Effector memory CD4-positive, alpha-beta T cell (primary cell): ENCODE results near the gene NRG2.

ENCODE experiments used
- DNase-seq, 3 donors: peaks; one replicate each; pipeline ENCODE4 v3.0.0-alpha.2; 2020
- H3K27ac ChIP-seq: 2 replicates; pipeline ENCODE4 v1.7.0; 2013; ENCODE audit warnings: mild to moderate bottlenecking, low read length, moderate library complexity; ENCODE audit not compliant: insufficient read depth, poor library complexity, severe bottlenecking
- H3K27me3 ChIP-seq: replicated peaks from 2 replicates; pipeline ENCODE4 v1.7.0; 2013; ENCODE audit warnings: mild to moderate bottlenecking, low read length; ENCODE audit not compliant: insufficient read depth, control insufficient read depth, poor library complexity, severe bottlenecking
- H3K36me3 ChIP-seq: 2 replicates; pipeline ENCODE4 v1.7.0; 2013; ENCODE audit warnings: mild to moderate bottlenecking, low read length, moderate library complexity; ENCODE audit not compliant: control insufficient read depth, insufficient read depth
- H3K4me1 ChIP-seq: 2 replicates; pipeline ENCODE4 v1.7.0; 2013; ENCODE audit warnings: low read length, mild to moderate bottlenecking; ENCODE audit not compliant: control insufficient read depth, insufficient read depth, poor library complexity, severe bottlenecking
- H3K4me3 ChIP-seq: 2 replicates; pipeline ENCODE4 v1.7.0; 2013; ENCODE audit warnings: low read length, low read depth, mild to moderate bottlenecking; ENCODE audit not compliant: insufficient read depth, poor library complexity, severe bottlenecking
- H3K9me3 ChIP-seq: 2 replicates; pipeline ENCODE4 v1.7.0; 2013; ENCODE audit warnings: mild to moderate bottlenecking, low read length, moderate library complexity; ENCODE audit not compliant: control insufficient read depth

The NRG2 gene

DNA sequence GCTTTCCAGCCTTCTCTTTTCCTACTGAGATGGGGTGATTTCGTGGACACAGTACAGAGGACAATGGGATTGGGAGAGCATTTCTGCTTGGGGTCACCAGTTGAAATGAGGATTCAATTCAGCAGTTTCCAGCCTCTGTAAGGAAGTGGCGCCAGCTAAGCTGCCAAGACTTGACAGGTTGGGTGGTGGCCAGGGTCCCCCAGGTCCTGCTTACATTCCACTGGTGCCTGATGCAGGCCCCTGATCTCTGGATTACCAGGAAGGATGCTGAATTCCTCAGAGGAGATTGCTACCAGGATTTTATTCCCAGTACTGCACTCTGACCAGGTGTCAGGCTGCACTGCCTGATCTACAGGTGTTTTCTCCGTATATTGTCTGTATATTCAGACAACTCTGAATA lies 127.8 kb downstream of the NRG2 start:
- H3K27ac ChIP-seq, result no peak overlapping the region
- H3K4me1 ChIP-seq, result no peaks in the 10 kb centered on the region
- DNase-seq, result no peak
- H3K4me3 ChIP-seq, result no peak overlapping the region
- H3K27me3 ChIP-seq, result no peaks in the 10 kb centered on the region
- no peaks in the 10 kb centered on the region for H3K9me3 ChIP-seq
- no peaks in the 10 kb centered on the region for H3K36me3 ChIP-seq

DNA sequence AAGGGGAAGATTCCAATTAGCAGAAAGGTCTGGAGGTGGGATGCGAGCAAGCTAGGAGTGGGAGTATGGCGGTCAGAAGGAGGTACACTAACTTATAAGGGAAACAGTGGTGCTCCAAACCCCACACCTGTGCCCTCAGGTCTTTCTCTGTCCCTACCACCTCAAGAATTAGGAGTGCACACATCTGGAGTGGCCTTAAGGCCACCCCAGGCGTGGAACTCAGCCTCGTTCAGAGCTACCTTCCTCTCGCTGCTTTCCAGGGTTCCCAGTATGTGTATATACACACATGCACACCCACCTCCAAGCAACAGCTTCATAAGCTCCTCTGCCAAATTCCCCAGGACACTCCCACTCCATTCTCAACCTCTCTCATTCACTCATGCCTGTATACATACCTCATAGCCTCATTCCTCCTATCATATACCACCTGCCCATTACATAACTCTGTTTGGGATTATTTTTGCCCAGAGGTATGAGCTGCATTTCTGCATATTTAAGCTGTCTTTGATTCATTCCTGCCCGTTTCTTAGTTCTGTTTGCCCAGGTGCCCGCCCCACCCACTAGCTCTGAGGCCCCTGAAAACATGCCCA lies 128.8 kb downstream of the NRG2 start:
- Histone ChIP-seq H3K27ac (no peak overlapping the region), H3K4me3 (no peak overlapping the region), H3K27me3 (no peaks in the 10 kb centered on the region), H3K36me3 (no peaks in the 10 kb centered on the region), H3K9me3 (no peaks in the 10 kb centered on the region), H3K4me1 (no peaks in the 10 kb centered on the region)
- DNase-seq, result no peak

DNA sequence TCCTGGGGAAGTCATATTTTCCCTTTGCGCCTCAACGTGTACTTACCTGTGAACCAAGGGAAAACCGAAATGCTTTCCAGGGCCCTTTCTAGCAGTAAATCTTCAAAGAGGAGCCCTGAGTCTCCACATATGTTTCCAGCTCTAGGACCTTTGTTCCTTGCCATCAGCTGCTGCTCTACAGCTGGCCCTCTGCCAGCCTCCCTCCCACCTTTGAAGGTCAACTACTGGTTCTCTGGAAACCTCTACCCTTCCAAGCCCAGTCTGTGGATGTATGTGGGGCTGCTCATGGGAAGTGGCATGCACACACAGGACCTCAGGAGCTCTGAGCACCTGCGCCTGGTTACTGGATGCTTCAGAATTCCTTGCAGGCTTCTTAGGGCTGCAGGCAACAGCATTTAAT lies 130.3 kb downstream of the NRG2 start:
- no peak overlapping the region for H3K4me3 ChIP-seq
- no peaks in the 10 kb centered on the region for H3K4me1 ChIP-seq
- no peaks in the 10 kb centered on the region for H3K36me3 ChIP-seq
- no peaks in the 10 kb centered on the region for H3K9me3 ChIP-seq
- no peaks in the 10 kb centered on the region for H3K27me3 ChIP-seq
- H3K27ac ChIP-seq, result no peak overlapping the region
- no peak for DNase-seq

DNA sequence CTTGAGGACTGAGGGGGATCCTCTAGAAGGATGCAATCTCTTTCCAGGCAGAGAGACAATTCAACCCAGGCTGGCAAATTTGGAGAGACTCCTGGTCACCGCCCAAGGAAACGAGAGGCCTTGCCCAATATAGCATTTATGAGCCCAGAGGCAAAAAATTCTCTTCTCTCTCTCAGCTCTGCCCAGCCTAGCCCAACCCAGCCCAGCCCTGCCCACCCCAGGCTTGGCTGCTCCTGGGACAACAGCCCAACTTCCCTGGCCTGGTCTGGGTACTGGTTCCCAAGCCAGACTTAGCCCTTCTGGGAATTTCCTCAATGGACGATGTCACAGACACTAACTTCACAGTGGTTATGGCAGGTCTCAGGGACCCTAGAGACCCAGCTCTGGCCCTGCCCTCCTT lies 130.9 kb downstream of the NRG2 start:
- H3K27me3 ChIP-seq, result no peaks in the 10 kb centered on the region
- no peaks in the 10 kb centered on the region for H3K9me3 ChIP-seq
- no peak overlapping the region for H3K4me3 ChIP-seq
- no peak for DNase-seq
- no peaks in the 10 kb centered on the region for H3K36me3 ChIP-seq
- no peak overlapping the region for H3K27ac ChIP-seq
- H3K4me1 ChIP-seq, result no peaks in the 10 kb centered on the region

DNA sequence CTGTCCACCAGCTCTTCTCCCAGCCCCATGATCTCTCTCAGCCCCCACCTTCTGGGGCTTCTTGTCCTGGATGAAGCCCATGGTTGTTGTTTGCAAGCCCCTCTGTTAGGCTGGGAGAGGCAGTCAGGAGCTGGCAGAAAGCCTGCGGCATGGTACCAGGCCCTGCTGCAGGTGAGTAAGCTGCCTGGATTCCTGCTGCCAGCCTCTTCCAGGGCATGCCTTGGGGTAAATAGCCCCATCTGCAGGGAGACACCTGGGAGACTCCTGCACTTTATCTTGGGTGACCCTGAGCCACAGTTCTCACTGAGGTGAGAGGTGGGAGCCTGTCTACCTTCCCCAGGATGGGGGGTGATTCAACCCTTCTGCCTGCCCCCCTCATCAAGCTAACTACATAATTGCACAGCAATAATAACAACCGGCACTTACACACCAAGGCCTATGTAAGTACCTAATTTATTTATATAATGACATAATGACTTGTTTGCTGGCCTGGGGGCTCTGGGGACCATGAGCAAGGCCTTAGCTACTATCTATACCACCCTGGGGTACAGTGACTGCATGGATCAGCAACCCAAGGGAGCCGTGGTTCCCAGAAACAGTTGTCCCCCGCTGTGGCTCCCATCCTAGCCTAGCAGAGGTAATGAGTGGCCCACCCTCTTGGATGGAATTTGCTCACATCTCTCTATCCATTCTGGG lies 131.5 kb downstream of the NRG2 start:
- Histone ChIP-seq H3K4me1 (no peaks in the 10 kb centered on the region), H3K27ac (no peak overlapping the region), H3K27me3 (no peaks in the 10 kb centered on the region), H3K4me3 (no peak overlapping the region), H3K9me3 (no peaks in the 10 kb centered on the region), H3K36me3 (no peaks in the 10 kb centered on the region)
- DNase-seq, result no peak

DNA sequence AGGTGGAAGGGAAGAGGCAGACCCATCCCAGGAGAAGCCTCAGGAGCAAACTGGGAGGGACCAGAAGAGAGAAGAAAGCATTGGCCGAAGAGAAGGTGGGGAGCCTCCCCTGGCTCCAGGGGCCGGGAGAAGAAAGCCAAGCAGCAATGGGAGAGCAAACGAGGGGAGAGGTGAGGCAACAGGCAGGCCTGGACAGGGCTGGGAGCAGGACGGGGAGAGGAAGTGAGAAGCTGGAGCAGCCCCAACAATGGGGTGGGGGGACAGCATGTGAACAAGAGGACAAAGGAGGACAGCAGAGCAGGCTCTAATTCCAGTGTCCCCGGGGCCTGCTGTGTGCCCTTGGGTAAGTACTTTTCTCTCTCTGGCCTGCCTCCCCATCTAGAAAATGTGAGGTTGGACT lies 132.2 kb downstream of the NRG2 start:
- no peaks in the 10 kb centered on the region for H3K9me3 ChIP-seq
- H3K27ac ChIP-seq, result no peak overlapping the region
- no peaks in the 10 kb centered on the region for H3K36me3 ChIP-seq
- no peaks in the 10 kb centered on the region for H3K27me3 ChIP-seq
- no peak overlapping the region for H3K4me3 ChIP-seq
- DNase-seq, result no peak
- no peaks in the 10 kb centered on the region for H3K4me1 ChIP-seq

DNA sequence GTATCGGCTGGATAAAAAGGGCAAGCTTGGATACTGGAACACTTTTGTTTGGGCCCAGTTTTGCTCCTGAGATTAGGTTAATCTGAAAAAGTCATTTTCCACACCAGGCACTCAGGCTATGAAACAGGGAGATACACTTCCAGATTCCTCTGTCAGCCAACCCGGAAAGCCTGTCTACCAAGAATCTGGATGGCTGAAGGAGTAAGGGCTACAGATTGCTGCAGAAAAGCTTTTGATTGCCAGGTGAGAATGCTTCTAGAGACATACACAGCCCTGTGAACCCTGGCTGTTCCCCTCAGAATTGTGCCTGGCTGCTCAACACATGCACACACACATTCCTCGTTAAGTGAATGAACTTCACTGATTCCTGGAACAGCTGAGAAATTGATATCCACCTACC lies 133.1 kb downstream of the NRG2 start:
- Histone ChIP-seq H3K36me3 (no peaks in the 10 kb centered on the region), H3K9me3 (no peaks in the 10 kb centered on the region), H3K27ac (no peak overlapping the region), H3K4me3 (no peak overlapping the region), H3K27me3 (no peaks in the 10 kb centered on the region), H3K4me1 (no peaks in the 10 kb centered on the region)
- no peak for DNase-seq

DNA sequence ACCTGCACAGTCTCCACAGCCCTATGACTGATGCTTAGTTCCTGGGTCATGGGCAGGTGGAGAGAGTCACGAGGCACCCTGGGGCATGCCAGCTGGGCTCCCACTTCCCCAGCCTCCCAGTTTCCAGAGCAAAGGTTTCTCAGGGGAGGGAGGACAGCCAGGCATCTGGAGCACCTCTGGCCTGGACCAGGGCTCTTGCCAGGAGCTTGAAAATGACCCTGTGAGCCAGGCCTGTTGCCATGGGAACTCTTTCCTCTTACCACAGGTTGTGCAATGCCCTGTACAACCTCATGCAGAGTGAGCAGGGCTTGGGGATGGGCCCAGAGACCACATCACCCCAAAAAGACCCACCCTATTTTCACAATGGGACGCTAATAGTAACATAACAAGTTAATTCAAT lies 134.3 kb downstream of the NRG2 start:
- Histone ChIP-seq H3K36me3 (no peaks in the 10 kb centered on the region), H3K4me3 (no peak overlapping the region), H3K4me1 (no peaks in the 10 kb centered on the region), H3K27ac (no peak overlapping the region), H3K9me3 (no peaks in the 10 kb centered on the region), H3K27me3 (no peaks in the 10 kb centered on the region)
- no peak for DNase-seq

DNA sequence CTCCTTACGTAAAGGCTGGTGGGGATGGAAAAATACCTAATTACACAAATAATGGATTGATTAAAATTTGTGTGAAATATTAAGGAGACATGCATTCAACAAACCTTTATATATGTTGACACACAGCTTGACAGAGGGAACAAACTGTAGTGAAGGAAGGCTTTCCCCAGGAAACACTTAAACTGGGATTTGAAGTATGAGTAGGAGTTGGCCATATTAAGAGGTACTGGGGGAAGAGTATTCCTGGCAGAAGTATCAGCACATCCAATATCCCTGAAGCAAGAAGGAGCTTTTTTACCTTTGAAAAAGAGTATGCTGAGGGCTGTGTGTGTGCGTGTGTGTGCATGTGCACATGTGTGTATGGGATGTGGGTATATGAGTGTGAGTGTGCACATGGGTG lies 136.4 kb downstream of the NRG2 start:
- Histone ChIP-seq H3K27ac (no peak overlapping the region), H3K4me1 (peaks cover 5% of the 10 kb centered on the region), H3K4me3 (no peak overlapping the region), H3K36me3 (no peaks in the 10 kb centered on the region), H3K27me3 (peaks cover 10% of the 10 kb centered on the region), H3K9me3 (no peaks in the 10 kb centered on the region)
- no peak for DNase-seq

DNA sequence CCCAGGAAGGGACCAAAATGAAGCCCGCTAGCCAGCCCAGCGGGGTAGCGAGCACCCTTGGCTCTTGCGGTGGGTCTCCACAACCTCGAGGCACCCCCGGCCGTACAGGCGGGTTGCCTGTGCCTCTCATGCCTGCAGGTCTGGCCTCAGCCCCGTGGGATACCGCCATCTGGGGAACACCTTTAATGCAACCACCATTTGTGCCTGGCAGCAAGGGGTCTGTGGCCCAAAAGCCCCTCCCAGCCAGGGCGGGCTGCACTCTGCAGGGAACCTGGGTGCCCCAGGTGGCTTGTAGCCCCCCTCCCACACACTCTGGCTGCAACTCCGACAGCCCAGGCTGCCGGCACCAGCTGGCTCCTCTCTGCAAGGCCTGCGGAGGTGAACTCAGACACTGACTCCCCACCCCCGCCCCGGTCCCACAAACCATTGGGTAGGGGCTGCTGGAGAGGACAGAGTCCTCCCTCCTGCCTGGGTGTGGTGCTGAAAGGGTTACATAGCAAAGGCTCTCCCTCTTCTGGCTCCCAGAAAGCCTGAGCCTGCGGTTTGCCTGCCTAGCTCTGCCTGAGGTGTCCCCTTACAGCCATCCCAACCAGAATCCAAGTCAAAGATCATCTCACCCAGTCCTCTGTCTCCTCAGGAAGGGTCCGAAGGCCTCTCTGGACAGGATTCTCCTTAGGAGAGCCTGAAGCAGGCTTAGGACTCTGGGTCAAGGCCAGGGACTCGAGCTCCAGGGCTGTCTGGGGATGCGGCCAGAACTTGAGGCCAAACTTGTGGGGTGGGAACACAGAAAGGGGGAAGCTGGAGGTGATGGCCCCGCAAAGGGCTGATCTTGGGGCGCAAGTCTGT lies 138.1 kb downstream of the NRG2 start:
- no peak for DNase-seq
- H3K9me3 ChIP-seq, result no peaks in the 10 kb centered on the region
- H3K27ac ChIP-seq, result no peak overlapping the region
- no peaks in the 10 kb centered on the region for H3K36me3 ChIP-seq
- H3K4me3 ChIP-seq, result no peak overlapping the region
- peaks cover 5% of the 10 kb centered on the region for H3K4me1 ChIP-seq
- peaks cover 10% of the 10 kb centered on the region for H3K27me3 ChIP-seq
